IPS-20b (cell line): ENCODE data around the gene FFAR3.

Source experiments
- H3K27ac ChIP-seq: one replicate; pipeline ENCODE4 v1.5.1; 2013; ENCODE audit warnings: low read length
- H3K27me3 ChIP-seq: 2 replicates; pipeline ENCODE4 v1.6.1; 2013; ENCODE audit warnings: mild to moderate bottlenecking, low read length, inconsistent platforms; ENCODE audit not compliant: insufficient read depth
- H3K36me3 ChIP-seq: 2 replicates; pipeline ENCODE4 v1.6.1; 2013; ENCODE audit warnings: low read depth, mild to moderate bottlenecking, inconsistent platforms, low read length, moderate library complexity; ENCODE audit not compliant: insufficient read depth
- H3K4me1 ChIP-seq: 2 replicates; pipeline ENCODE4 v1.6.1; 2013; ENCODE audit warnings: mild to moderate bottlenecking, control low read depth, inconsistent platforms, low read length, moderate library complexity; ENCODE audit not compliant: insufficient read depth
- H3K4me3 ChIP-seq: 2 replicates; pipeline ENCODE4 v1.5.1; 2013; ENCODE audit warnings: mild to moderate bottlenecking, low read length, inconsistent platforms
- H3K9ac ChIP-seq: 2 replicates; pipeline ENCODE4 v1.6.1; 2013; ENCODE audit warnings: low read depth, mild to moderate bottlenecking, inconsistent platforms, low read length, moderate library complexity
- H3K9me3 ChIP-seq: 2 replicates; pipeline ENCODE4 v1.6.1; 2013; ENCODE audit warnings: mild to moderate bottlenecking, low read depth, low read length, inconsistent platforms; ENCODE audit not compliant: insufficient read depth

The FFAR3 gene

DNA sequence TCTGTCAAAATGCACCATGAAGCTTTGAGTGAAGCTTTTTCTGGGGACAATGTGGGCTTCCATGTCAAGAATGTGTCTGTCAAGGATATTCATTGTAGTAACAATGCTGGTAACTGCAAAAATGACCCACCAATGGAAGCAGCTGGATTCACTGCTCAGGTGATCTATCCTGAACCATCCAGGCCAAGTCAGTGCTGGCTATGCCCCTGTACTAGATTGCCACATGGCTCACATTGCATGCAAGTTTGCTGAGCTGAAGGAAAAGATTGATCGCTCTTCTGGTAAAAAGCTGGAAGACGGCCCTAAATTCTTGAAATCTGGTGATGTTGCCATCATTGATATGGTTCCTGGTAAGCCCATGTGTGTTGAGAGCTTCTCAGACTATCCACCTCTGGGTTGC, 25.3 kb downstream of the FFAR3 start:
- no peaks in the 10 kb centered on the region for H3K27me3 ChIP-seq
- H3K4me1 ChIP-seq = no peaks in the 10 kb centered on the region
- H3K9me3 ChIP-seq = peaks cover 45% of the 10 kb centered on the region

GRCh38 chr19:35388277-35389054, 30.2 kb downstream of the FFAR3 start:
- H3K27me3 ChIP-seq = no peaks in the 10 kb centered on the region
- no peak overlapping the region for H3K4me3 ChIP-seq
- H3K9ac ChIP-seq = no peak overlapping the region
- peaks cover 43% of the 10 kb centered on the region for H3K9me3 ChIP-seq
- H3K4me1 ChIP-seq = no peaks in the 10 kb centered on the region
- H3K36me3 ChIP-seq = no peaks in the 10 kb centered on the region
- H3K27ac ChIP-seq = no peak overlapping the region

More for the DNA sequence above, 25.3 kb downstream of the FFAR3 start:
- no peak overlapping the region for H3K9ac ChIP-seq
- no peaks in the 10 kb centered on the region for H3K36me3 ChIP-seq
- H3K27ac ChIP-seq = no peak overlapping the region
- no peak overlapping the region for H3K4me3 ChIP-seq

DNA sequence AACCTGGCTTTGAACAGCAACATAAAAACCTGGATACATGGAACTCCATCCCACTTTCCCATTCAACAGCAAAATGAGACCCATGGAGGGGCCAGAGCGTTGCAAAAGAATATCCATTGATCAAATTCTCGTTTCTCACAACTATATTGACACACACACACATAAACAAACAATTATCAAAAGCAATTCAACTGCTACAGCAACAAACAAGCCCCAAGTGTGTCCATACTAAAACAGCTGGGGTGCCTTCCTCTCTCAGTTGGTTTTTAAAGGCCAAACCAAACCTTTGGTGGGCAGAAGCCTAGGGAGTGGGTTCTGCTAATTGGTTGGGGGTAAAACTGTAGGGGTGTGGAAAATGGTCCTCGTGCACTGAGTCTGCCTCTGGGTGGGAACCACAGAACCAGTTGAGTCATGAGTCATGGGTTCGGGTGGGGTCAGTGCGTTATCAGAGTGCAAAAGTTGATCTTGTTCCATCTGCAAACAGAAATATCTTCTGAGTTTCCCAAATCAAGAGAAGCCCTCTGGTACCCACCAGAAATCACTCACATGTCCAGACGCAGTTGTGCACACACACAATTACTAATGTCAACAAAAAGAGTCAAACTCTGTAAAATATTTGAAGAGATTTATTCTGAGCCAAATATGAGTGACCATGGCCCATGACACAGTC, 31.1 kb downstream of the FFAR3 start:
- Histone ChIP-seq H3K9me3 (peaks cover 36% of the 10 kb centered on the region), H3K4me1 (no peaks in the 10 kb centered on the region), H3K9ac (no peak overlapping the region), H3K27me3 (no peaks in the 10 kb centered on the region), H3K27ac (no peak overlapping the region), H3K36me3 (no peaks in the 10 kb centered on the region), H3K4me3 (no peak overlapping the region)

- Histone ChIP-seq H3K4me1 (no peaks in the 10 kb centered on the region), H3K27ac (no peak overlapping the region), H3K27me3 (no peaks in the 10 kb centered on the region), H3K36me3 (no peaks in the 10 kb centered on the region), H3K9ac (no peak overlapping the region), H3K4me3 (no peak overlapping the region), H3K9me3 (peaks cover 6% of the 10 kb centered on the region; the same call in 1 of the 2 replicates)
Observed at GRCh38 chr19:35392742-35393715, 34.8 kb downstream of the FFAR3 start.

- Histone ChIP-seq H3K4me1 (no peaks in the 10 kb centered on the region), H3K4me3 (no peak overlapping the region), H3K27me3 (no peaks in the 10 kb centered on the region), H3K36me3 (no peaks in the 10 kb centered on the region), H3K9ac (no peak overlapping the region), H3K9me3 (no peaks in the 10 kb centered on the region), H3K27ac (no peak overlapping the region)
Observed at GRCh38 chr19:35395382-35396199, 37.3 kb downstream of the FFAR3 start.

DNA sequence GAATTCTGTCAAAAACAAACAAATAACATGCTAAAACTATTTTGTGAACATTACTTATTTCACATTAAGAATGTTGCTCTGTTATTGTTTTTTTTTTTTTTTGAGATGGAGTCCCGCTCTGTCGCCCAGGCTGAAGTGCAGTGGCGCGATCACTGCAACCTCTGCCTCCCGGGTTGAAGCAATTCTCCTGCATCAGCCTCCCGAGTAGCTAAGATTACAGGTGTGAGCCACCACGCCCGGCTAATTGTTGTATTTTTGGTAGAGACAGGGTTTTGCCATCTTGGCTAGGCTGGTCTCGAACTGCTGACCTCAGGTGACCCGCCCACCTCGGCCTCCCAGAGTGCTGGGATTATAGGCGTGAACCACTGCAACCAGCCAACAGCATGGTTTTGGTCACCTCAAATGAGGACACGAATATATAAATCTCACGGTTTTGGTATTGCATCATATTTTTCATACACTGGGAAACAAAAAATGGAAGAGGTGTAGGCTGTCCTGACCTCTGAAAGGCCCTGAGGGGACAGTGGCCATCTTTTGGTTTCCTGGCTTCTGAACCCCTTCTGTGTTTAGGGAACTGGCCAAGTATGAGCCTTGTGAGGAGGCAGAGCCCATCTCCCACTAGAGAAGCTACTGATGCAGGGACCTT, 38.1 kb downstream of the FFAR3 start:
- no peaks in the 10 kb centered on the region for H3K27me3 ChIP-seq
- no peaks in the 10 kb centered on the region for H3K9me3 ChIP-seq
- H3K9ac ChIP-seq = no peak overlapping the region
- no peaks in the 10 kb centered on the region for H3K4me1 ChIP-seq
- H3K36me3 ChIP-seq = no peaks in the 10 kb centered on the region
- H3K4me3 ChIP-seq = no peak overlapping the region
- no peak overlapping the region for H3K27ac ChIP-seq

- H3K27me3 ChIP-seq = no peaks in the 10 kb centered on the region
- no peak overlapping the region for H3K9ac ChIP-seq
- H3K27ac ChIP-seq = no peak overlapping the region
- no peaks in the 10 kb centered on the region for H3K4me1 ChIP-seq
- H3K4me3 ChIP-seq = no peak overlapping the region
- H3K9me3 ChIP-seq = no peaks in the 10 kb centered on the region
- H3K36me3 ChIP-seq = no peaks in the 10 kb centered on the region
Observed at GRCh38 chr19:35397064-35397463, 38.8 kb downstream of the FFAR3 start.

GRCh38 chr19:35398570-35398969, 40.3 kb downstream of the FFAR3 start:
- Histone ChIP-seq H3K27ac (no peak overlapping the region), H3K4me1 (no peaks in the 10 kb centered on the region), H3K27me3 (no peaks in the 10 kb centered on the region), H3K9me3 (no peaks in the 10 kb centered on the region), H3K4me3 (no peak overlapping the region), H3K9ac (no peak overlapping the region), H3K36me3 (no peaks in the 10 kb centered on the region)

- no peak overlapping the region for H3K9ac ChIP-seq
- no peaks in the 10 kb centered on the region for H3K27me3 ChIP-seq
- H3K9me3 ChIP-seq = no peaks in the 10 kb centered on the region
- no peak overlapping the region for H3K27ac ChIP-seq
- no peak overlapping the region for H3K4me3 ChIP-seq
- H3K4me1 ChIP-seq = no peaks in the 10 kb centered on the region
- H3K36me3 ChIP-seq = no peaks in the 10 kb centered on the region
Observed at GRCh38 chr19:35399231-35399630, 41.0 kb downstream of the FFAR3 start.

GRCh38 chr19:35399948-35400772, 41.9 kb downstream of the FFAR3 start:
- no peak overlapping the region for H3K27ac ChIP-seq
- no peaks in the 10 kb centered on the region for H3K27me3 ChIP-seq
- no peak overlapping the region for H3K9ac ChIP-seq
- no peaks in the 10 kb centered on the region for H3K36me3 ChIP-seq
- H3K9me3 ChIP-seq = no peaks in the 10 kb centered on the region
- no peak overlapping the region for H3K4me3 ChIP-seq
- no peaks in the 10 kb centered on the region for H3K4me1 ChIP-seq
